Stimulated activated CD4-positive, alpha-beta T cell treated with anti-CD3 and anti-CD28 coated beads, TNF-alpha, amount 100 ng/mL, for 4 hours (primary cell): ENCODE measurements around the gene NEK5.
"Not testable (repeated sequence)": the region's sequence is repeated elsewhere in the genome, so short reads cannot be mapped to it uniquely, and the experiment has no call there.

Source experiments
- DNase-seq, 3 experiments: peaks; one replicate each; pipeline ENCODE4 v3.0.0-alpha.2; 2020; ENCODE audit warnings: low read depth in 3 of 3

The NEK5 gene

GRCh38 chr13:52079891-52080290 is 49.0 kb downstream of the NEK5 start:
- not testable (repeated sequence) for DNase-seq

GRCh38 chr13:52070929-52071523 is 57.8 kb downstream of the NEK5 start:
- peak in 1 of 3 experiments; percentile 0 for DNase-seq

- DNase-seq: no peak
Observed at GRCh38 chr13:52067237-52067636, 61.6 kb downstream of the NEK5 start.

GRCh38 chr13:52061587-52061986 is 67.3 kb downstream of the NEK5 start:
- DNase-seq: no peak

- DNase-seq: not testable (repeated sequence)
Observed at GRCh38 chr13:52061064-52061463, 67.8 kb downstream of the NEK5 start.

GRCh38 chr13:52053460-52053859 is 75.4 kb downstream of the NEK5 start:
- DNase-seq: no peak

GRCh38 chr13:52051400-52051799 is 77.5 kb downstream of the NEK5 start:
- DNase-seq: no peak

- no peak for DNase-seq
Observed at GRCh38 chr13:52048516-52048915, 80.4 kb downstream of the NEK5 start.

- no peak for DNase-seq
Observed at GRCh38 chr13:52047463-52047862, 81.4 kb downstream of the NEK5 start.

- DNase-seq: no peak
Observed at GRCh38 chr13:52043675-52044074, 85.2 kb downstream of the NEK5 start.

GRCh38 chr13:52036037-52036436 is 92.8 kb downstream of the NEK5 start:
- no peak for DNase-seq

GRCh38 chr13:52034616-52035226 is 94.2 kb downstream of the NEK5 start:
- no peak for DNase-seq

- DNase-seq: no peak
Observed at GRCh38 chr13:52033039-52033438, 95.8 kb downstream of the NEK5 start.

- not testable (repeated sequence) for DNase-seq
Observed at GRCh38 chr13:52030401-52030800, 98.5 kb downstream of the NEK5 start.

- DNase-seq: no peak
Observed at GRCh38 chr13:52029569-52029968, 99.3 kb downstream of the NEK5 start.

GRCh38 chr13:52027832-52028231 is 101.0 kb downstream of the NEK5 start:
- no peak for DNase-seq

- no peak for DNase-seq
Observed at GRCh38 chr13:52026246-52026626, 102.6 kb downstream of the NEK5 start.

GRCh38 chr13:52025475-52026245 is 103.2 kb downstream of the NEK5 start:
- DNase-seq: no peak

- DNase-seq: no peak
Observed at GRCh38 chr13:52024481-52024880, 104.4 kb downstream of the NEK5 start, which contains the start of gene UTP14C. UTP14C (plus strand) TSS chr13:52024691; CDS start chr13:52028805, 4,114 bp downstream.

GRCh38 chr13:52022356-52022755 is 106.5 kb downstream of the NEK5 start:
- no peak for DNase-seq

- DNase-seq: no peak
Observed at GRCh38 chr13:52020191-52020590, 108.7 kb downstream of the NEK5 start.

GRCh38 chr13:52016296-52016695 is 112.6 kb downstream of the NEK5 start:
- no peak for DNase-seq

GRCh38 chr13:52012512-52012836 is 116.4 kb downstream of the NEK5 start:
- DNase-seq: no peak
